ENCODE data around the gene PLXNA4. TPM values are rescaled to one million over a fixed set of nuclear protein-coding genes. Genes with fewer than 3 reads are reported as not detected.

The PLXNA4 gene
- total and polyA plus RNA-seq, 4 donors, result 0.04 to 1.1 (median 0.41) TPM

DNA sequence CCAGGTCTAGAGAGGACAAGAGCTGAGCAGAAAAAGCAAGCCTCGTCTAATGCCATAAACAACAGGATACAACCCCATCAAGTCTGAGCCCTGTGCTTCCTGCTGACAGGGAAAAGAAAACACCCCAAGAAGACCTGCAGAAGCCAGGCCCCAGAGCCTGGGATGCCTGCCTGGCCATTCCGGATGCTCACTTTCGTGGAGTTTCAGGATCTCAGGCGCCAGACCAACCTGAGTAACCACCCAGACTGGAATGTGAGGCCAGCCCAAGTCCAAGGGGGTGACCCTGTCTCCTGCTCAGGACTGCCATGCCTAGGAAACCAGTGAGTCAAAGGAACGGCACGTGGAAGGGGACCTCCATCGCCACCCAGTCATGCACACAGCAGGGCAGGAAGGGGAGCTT is 74.3 kb downstream of the PLXNA4 start:
- Histone ChIP-seq H3K4me3 (ENCODE audit: low read depth in 1 of 3, low read length in 3 of 3) (no peak overlapping the region), H3K9me3 (ENCODE audit: control insufficient read depth in 4 of 4, low read length in 3 of 4) (no peaks in the 10 kb centered on the region), H3K27ac (ENCODE audit: low read depth in 1 of 2, low read length in 2 of 2) (no peak overlapping the region), H3K9ac (ENCODE audit: low read depth in 1 of 2, low read length in 2 of 2) (no peak overlapping the region), H3K36me3 (ENCODE audit: control insufficient read depth in 4 of 4, insufficient read depth in 3 of 4, low read depth in 1 of 4, low read length in 3 of 4) (no peaks in the 10 kb centered on the region), H3K4me1 (ENCODE audit: control insufficient read depth in 4 of 4, insufficient read depth in 4 of 4, low read length in 3 of 4) (no peaks in the 10 kb centered on the region), H3K27me3 (ENCODE audit: control insufficient read depth in 4 of 4, insufficient read depth in 4 of 4, low read length in 3 of 4) (no peaks in the 10 kb centered on the region)
- DNase-seq (ENCODE audit: low spot score), result no peak
- TF ChIP-seq, protein P1, sequence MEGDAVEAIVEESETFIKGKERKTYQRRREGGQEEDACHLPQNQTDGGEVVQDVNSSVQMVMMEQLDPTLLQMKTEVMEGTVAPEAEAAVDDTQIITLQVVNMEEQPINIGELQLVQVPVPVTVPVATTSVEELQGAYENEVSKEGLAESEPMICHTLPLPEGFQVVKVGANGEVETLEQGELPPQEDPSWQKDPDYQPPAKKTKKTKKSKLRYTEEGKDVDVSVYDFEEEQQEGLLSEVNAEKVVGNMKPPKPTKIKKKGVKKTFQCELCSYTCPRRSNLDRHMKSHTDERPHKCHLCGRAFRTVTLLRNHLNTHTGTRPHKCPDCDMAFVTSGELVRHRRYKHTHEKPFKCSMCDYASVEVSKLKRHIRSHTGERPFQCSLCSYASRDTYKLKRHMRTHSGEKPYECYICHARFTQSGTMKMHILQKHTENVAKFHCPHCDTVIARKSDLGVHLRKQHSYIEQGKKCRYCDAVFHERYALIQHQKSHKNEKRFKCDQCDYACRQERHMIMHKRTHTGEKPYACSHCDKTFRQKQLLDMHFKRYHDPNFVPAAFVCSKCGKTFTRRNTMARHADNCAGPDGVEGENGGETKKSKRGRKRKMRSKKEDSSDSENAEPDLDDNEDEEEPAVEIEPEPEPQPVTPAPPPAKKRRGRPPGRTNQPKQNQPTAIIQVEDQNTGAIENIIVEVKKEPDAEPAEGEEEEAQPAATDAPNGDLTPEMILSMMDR (IDR thresholded peaks at IDR 0.05; ENCODE audit: low read depth, low read length, missing input control), result no peak
- TF ChIP-seq JUND (IDR thresholded peaks at IDR 0.05) (no peak), TAF1 (conservative IDR thresholded peaks at IDR 0.05) (no peak), FOXA1 (IDR thresholded peaks at IDR 0.05) (no peak), SP1 (IDR thresholded peaks at IDR 0.05) (no peak), HNF4G (IDR thresholded peaks at IDR 0.05) (no peak), RAD21 (IDR thresholded peaks at IDR 0.05) (no peak), EGR1 (IDR thresholded peaks at IDR 0.05; ENCODE audit: low read depth in 2 of 2) (no peak), NR2F2 (IDR thresholded peaks at IDR 0.05) (no peak), RXRA (IDR thresholded peaks at IDR 0.05) (no peak)
- TF ChIP-seq, protein P2, sequence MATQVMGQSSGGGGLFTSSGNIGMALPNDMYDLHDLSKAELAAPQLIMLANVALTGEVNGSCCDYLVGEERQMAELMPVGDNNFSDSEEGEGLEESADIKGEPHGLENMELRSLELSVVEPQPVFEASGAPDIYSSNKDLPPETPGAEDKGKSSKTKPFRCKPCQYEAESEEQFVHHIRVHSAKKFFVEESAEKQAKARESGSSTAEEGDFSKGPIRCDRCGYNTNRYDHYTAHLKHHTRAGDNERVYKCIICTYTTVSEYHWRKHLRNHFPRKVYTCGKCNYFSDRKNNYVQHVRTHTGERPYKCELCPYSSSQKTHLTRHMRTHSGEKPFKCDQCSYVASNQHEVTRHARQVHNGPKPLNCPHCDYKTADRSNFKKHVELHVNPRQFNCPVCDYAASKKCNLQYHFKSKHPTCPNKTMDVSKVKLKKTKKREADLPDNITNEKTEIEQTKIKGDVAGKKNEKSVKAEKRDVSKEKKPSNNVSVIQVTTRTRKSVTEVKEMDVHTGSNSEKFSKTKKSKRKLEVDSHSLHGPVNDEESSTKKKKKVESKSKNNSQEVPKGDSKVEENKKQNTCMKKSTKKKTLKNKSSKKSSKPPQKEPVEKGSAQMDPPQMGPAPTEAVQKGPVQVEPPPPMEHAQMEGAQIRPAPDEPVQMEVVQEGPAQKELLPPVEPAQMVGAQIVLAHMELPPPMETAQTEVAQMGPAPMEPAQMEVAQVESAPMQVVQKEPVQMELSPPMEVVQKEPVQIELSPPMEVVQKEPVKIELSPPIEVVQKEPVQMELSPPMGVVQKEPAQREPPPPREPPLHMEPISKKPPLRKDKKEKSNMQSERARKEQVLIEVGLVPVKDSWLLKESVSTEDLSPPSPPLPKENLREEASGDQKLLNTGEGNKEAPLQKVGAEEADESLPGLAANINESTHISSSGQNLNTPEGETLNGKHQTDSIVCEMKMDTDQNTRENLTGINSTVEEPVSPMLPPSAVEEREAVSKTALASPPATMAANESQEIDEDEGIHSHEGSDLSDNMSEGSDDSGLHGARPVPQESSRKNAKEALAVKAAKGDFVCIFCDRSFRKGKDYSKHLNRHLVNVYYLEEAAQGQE (IDR thresholded peaks at IDR 0.05), result no peak
- TF ChIP-seq, protein P3, sequence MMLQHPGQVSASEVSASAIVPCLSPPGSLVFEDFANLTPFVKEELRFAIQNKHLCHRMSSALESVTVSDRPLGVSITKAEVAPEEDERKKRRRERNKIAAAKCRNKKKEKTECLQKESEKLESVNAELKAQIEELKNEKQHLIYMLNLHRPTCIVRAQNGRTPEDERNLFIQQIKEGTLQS (IDR thresholded peaks at IDR 0.05), result no peak
- TF ChIP-seq, protein P4, sequence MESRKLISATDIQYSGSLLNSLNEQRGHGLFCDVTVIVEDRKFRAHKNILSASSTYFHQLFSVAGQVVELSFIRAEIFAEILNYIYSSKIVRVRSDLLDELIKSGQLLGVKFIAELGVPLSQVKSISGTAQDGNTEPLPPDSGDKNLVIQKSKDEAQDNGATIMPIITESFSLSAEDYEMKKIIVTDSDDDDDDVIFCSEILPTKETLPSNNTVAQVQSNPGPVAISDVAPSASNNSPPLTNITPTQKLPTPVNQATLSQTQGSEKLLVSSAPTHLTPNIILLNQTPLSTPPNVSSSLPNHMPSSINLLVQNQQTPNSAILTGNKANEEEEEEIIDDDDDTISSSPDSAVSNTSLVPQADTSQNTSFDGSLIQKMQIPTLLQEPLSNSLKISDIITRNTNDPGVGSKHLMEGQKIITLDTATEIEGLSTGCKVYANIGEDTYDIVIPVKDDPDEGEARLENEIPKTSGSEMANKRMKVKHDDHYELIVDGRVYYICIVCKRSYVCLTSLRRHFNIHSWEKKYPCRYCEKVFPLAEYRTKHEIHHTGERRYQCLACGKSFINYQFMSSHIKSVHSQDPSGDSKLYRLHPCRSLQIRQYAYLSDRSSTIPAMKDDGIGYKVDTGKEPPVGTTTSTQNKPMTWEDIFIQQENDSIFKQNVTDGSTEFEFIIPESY (IDR thresholded peaks at IDR 0.05), result no peak
- 71% methylated on average over 7 of the region's 7 CpGs for WGBS

DNA sequence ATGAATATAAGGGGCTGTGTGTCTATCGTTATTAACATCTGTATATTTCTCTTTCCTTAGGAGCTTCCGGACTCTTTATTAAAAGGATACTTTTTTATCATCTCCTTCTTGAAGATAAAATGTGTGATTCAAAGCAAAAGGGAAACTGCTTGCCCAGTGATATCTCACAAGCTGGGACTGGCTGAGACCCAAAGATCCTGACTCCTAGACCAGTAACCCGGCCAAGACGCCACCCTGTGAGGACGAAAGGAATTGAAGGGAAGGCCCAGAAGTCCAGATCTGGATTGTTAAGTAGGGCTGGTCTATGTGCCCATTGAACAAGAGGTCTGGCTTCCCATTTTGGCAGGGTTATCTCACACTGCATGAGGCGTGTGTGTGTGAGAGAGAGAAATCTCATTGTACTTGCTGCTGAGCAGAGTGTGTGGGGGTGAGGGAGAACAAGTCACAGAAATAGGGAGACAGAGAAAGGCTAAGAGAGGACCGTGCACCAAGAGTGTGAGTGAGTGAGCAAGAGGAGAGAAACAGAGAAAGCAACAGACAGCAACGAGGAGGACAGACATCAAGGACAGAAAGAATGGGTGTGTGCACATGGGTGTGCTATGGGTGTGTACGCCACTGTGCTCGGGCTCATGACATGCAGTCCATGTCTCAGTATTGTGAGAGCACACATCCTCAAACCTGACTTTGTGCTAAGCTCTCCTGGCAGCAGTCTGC is 75.4 kb downstream of the PLXNA4 start:
- Histone ChIP-seq H3K27me3 (ENCODE audit: control insufficient read depth in 4 of 4, insufficient read depth in 4 of 4, low read length in 3 of 4) (no peaks in the 10 kb centered on the region), H3K27ac (ENCODE audit: low read depth in 1 of 2, low read length in 2 of 2) (no peak overlapping the region), H3K9ac (ENCODE audit: low read depth in 1 of 2, low read length in 2 of 2) (no peak overlapping the region), H3K4me1 (ENCODE audit: control insufficient read depth in 4 of 4, insufficient read depth in 4 of 4, low read length in 3 of 4) (no peaks in the 10 kb centered on the region), H3K9me3 (ENCODE audit: control insufficient read depth in 4 of 4, low read length in 3 of 4) (no peaks in the 10 kb centered on the region), H3K4me3 (ENCODE audit: low read depth in 1 of 3, low read length in 3 of 3) (no peak overlapping the region), H3K36me3 (ENCODE audit: control insufficient read depth in 4 of 4, insufficient read depth in 3 of 4, low read depth in 1 of 4, low read length in 3 of 4) (no peaks in the 10 kb centered on the region)
- DNase-seq (ENCODE audit: low spot score), result no peak
- WGBS, result 66% methylated on average over 10 of the region's 10 CpGs
- no peak for TF ChIP-seq NR2F2 (IDR thresholded peaks at IDR 0.05)
- TF ChIP-seq GABPA (IDR thresholded peaks at IDR 0.05 in 1 of 2, conservative IDR thresholded peaks at IDR 0.05 in 1 of 2), result no peak
- no peak for TF ChIP-seq FOXA2 (IDR thresholded peaks at IDR 0.05)
- TF ChIP-seq, protein P3 (IDR thresholded peaks at IDR 0.05), result no peak
- TF ChIP-seq JUND (IDR thresholded peaks at IDR 0.05), result no peak
- no peak for TF ChIP-seq TAF1 (conservative IDR thresholded peaks at IDR 0.05)
- TF ChIP-seq HNF4A (conservative IDR thresholded peaks at IDR 0.05), result no peak
- TF ChIP-seq, protein P5, sequence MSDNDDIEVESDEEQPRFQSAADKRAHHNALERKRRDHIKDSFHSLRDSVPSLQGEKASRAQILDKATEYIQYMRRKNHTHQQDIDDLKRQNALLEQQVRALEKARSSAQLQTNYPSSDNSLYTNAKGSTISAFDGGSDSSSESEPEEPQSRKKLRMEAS (IDR thresholded peaks at IDR 0.05), result no peak
- TF ChIP-seq RXRA (IDR thresholded peaks at IDR 0.05), result peak in 1 of 2 donors; percentile 30
- TF ChIP-seq YY1 (IDR thresholded peaks at IDR 0.05), result no peak
- TF ChIP-seq, protein P4 (IDR thresholded peaks at IDR 0.05), result no peak
- TF ChIP-seq FOXA1 (IDR thresholded peaks at IDR 0.05), result no peak
- no peak for TF ChIP-seq EGR1 (IDR thresholded peaks at IDR 0.05; ENCODE audit: low read depth in 2 of 2)
